Melanocyte of skin (primary cell): ENCODE data around the gene CHD9. TPM values are rescaled to one million over a fixed set of nuclear protein-coding genes. Genes with fewer than 3 reads are reported as not detected.

Experiments used
- small RNA-seq, 2 donors: library from RNA; depleted of rRNA; stranded (forward); fragments of <200 nt; gene quantifications; one replicate each; pipeline ENCODE3, GENCODE V24; 2012
- total RNA-seq, 2 donors: library from RNA; depleted of rRNA; stranded (reverse); fragments of >200 nt; gene quantifications; 2 replicates each; pipeline ENCODE4 v1.2.3, GENCODE V29; 2012

CHD9 gene
- 10 to 100 TPM; 48.3 to 64.4 TPM for total RNA-seq

GRCh38 chr16:53054670-53055485 lies at the start of gene CHD9:
CHD9 (plus strand) TSS chr16:53054991; CDS start chr16:53156090, 101,099 bp downstream.

GRCh38 chr16:53052519-53053501 lies 2.0 kb upstream of the CHD9 start, which contains the start of gene CHD9NB:
CHD9NB (minus strand) TSS chr16:53052897; CDS start chr16:53044158, 8,739 bp downstream.

Small RNAs within 50 kb of the gene (small RNA-seq; reads per million reads assigned to genes)
- gene RF01210, result 0 to 0.04 reads per million in 2 donors
- 0 reads per million in 2 donors for gene RNA5SP427

Other genes with a start within 250 kb of the CHD9 start
- gene CHD9NB, start 2.1 kb upstream of the CHD9 start, total RNA-seq, result 1 to 10 TPM in 1 of 2 donors, under 1 TPM in 1; 0.69 to 1.3 TPM